H1 (cell line): Measurements from ENCODE around the gene CHFR. TPM values are rescaled to one million over a fixed set of nuclear protein-coding genes. Genes with fewer than 3 reads are reported as not detected.

Source experiments
- CTCF ChIA-PET: fragments of 300-600 bp; sonication (Branson Sonifier 250); formaldehyde crosslinking; loops from one replicate; lab custom pipeline; 2021; ENCODE audit not compliant: partially characterized antibody; lab: Charles Lee
- POLR2A ChIA-PET: fragments of 300-600 bp; sonication (Branson Sonifier 250); formaldehyde crosslinking; loops from one replicate; lab custom pipeline; 2021; ENCODE audit warnings: inconsistent platforms; ENCODE audit not compliant: partially characterized antibody; lab: Charles Lee
- DNase-seq, 2 experiments: peaks; one replicate each; pipeline versions ENCODE4 v3.0.0 to v3.0.0-alpha.2; 2010 to 2022; ENCODE audit warnings: low spot score in 2 of 2, low read depth in 1 of 2, mixed read lengths in 1 of 2
- FAIRE-seq: peaks from 2 replicates; lab custom pipeline; 2011; peaks lifted over from hg19 to GRCh38; lab: Jason Lieb, UNC
- H2AFZ ChIP-seq: 2 replicates; pipeline ENCODE4 v1.8.1; 2012; ENCODE audit warnings: low read length, inconsistent platforms
- H2AK5ac ChIP-seq: 2 replicates; pipeline ENCODE4 v1.6.1; 2013; ENCODE audit warnings: low read depth, low read length
- H2BK120ac ChIP-seq: replicated peaks from 2 replicates; pipeline ENCODE3; 2013; ENCODE audit warnings: low read depth, low read length, inconsistent platforms
- H2BK12ac ChIP-seq: 2 replicates; pipeline ENCODE4 v1.6.1; 2013; ENCODE audit warnings: low read depth, low read length
- H2BK15ac ChIP-seq: 2 replicates; pipeline ENCODE4 v1.6.1; 2013; ENCODE audit warnings: low read length
- H2BK20ac ChIP-seq: 2 replicates; pipeline ENCODE4 v1.6.1; 2013; ENCODE audit warnings: low read length
- H2BK5ac ChIP-seq: 2 replicates; pipeline ENCODE4 v1.6.1; 2013; ENCODE audit warnings: low read depth, low read length
- H3K14ac ChIP-seq: 2 replicates; pipeline ENCODE4 v1.6.1; 2013; ENCODE audit warnings: inconsistent platforms; ENCODE audit not compliant: insufficient read length
- H3K18ac ChIP-seq: 2 replicates; pipeline ENCODE4 v1.6.1; 2013; ENCODE audit warnings: low read length; ENCODE audit errors: extremely low read depth
- H3K23ac ChIP-seq: 2 replicates; pipeline ENCODE4 v1.6.1; 2013; ENCODE audit warnings: inconsistent platforms; ENCODE audit not compliant: insufficient read length
- H3K23me2 ChIP-seq: 2 replicates; pipeline ENCODE4 v1.6.1; 2013; ENCODE audit warnings: low read depth, low read length
- H3K27ac ChIP-seq: 2 replicates; pipeline ENCODE4 v1.6.1; 2011; ENCODE audit warnings: low read depth, low read length, inconsistent platforms
- H3K27me3 ChIP-seq, 4 experiments: replicated peaks in 1 of 4; 1 replicate in 1 of 4; 2 replicates in 3 of 4; pipeline versions ENCODE4 v1.6.1 to v1.8.1; 2011 to 2013; ENCODE audit warnings: low read length in 3 of 4, mild to moderate bottlenecking in 3 of 4, inconsistent platforms in 2 of 4, mixed read lengths in 2 of 4, moderate library complexity in 1 of 4; ENCODE audit not compliant: control insufficient read depth in 3 of 4, insufficient read depth in 3 of 4; ENCODE audit errors: extremely low read depth in 1 of 4
- H3K36me3 ChIP-seq, 4 experiments: 2 replicates each; pipeline versions ENCODE4 v1.6.1 to v1.8.1; 2011 to 2013; ENCODE audit warnings: mild to moderate bottlenecking in 4 of 4, low read length in 3 of 4, moderate library complexity in 2 of 4, control low read depth in 1 of 4, inconsistent platforms in 1 of 4; ENCODE audit not compliant: insufficient read depth in 4 of 4, control insufficient read depth in 2 of 4
- H3K4ac ChIP-seq: replicated peaks from 2 replicates; pipeline ENCODE3; 2013; ENCODE audit warnings: low read length, low read depth, mixed read lengths, inconsistent platforms; ENCODE audit not compliant: insufficient read length
- H3K4me1 ChIP-seq, 4 experiments: replicated peaks in 1 of 4; 1 replicate in 1 of 4; 2 replicates in 3 of 4; pipeline versions ENCODE4 v1.6.1 to v1.8.1; 2011 to 2013; ENCODE audit warnings: low read length in 3 of 4, inconsistent platforms in 2 of 4, mixed read lengths in 1 of 4; ENCODE audit not compliant: insufficient read depth in 4 of 4, control insufficient read depth in 3 of 4
- H3K4me2 ChIP-seq, 2 experiments: 2 replicates each; pipeline versions ENCODE4 v1.6.1 to v1.8.1; 2011 to 2013; ENCODE audit warnings: low read depth in 2 of 2, low read length in 2 of 2, control low read depth in 1 of 2, inconsistent platforms in 1 of 2, mild to moderate bottlenecking in 1 of 2; ENCODE audit not compliant: insufficient read depth in 1 of 2
- H3K4me3 ChIP-seq, 4 experiments: fragments of 200-600, 300-600 bp in 1 of 4; sonication (generic), shearing (Covaris generic), sonication (Bioruptor Twin) in 1 of 4; 2 replicates each; pipeline versions ENCODE4 v1.5.1 to v1.8.1; 2011 to 2016; ENCODE audit warnings: low read length in 4 of 4, low read depth in 3 of 4, control low read depth in 2 of 4, inconsistent platforms in 2 of 4, mild to moderate bottlenecking in 2 of 4, mixed read lengths in 1 of 4, moderate library complexity in 1 of 4; ENCODE audit not compliant: insufficient read depth in 2 of 4; ENCODE audit errors: extremely low read depth in 1 of 4
- H3K56ac ChIP-seq: replicated peaks from 2 replicates; pipeline ENCODE3; 2013; ENCODE audit warnings: low read depth, mild to moderate bottlenecking, mixed read lengths, low read length, inconsistent platforms; ENCODE audit not compliant: insufficient read length
- H3K79me1 ChIP-seq: 2 replicates; pipeline ENCODE4 v1.6.1; 2013; ENCODE audit warnings: low read depth, low read length, control low read depth
- H3K79me2 ChIP-seq, 2 experiments: 2 replicates each; pipeline versions ENCODE4 v1.6.1 to v1.8.1; 2012 to 2013; ENCODE audit warnings: low read length in 2 of 2, mild to moderate bottlenecking in 2 of 2, inconsistent platforms in 1 of 2; ENCODE audit not compliant: insufficient read depth in 2 of 2, control insufficient read depth in 1 of 2
- H3K9ac ChIP-seq, 4 experiments: replicated peaks in 1 of 4; 1 replicate in 1 of 4; 2 replicates in 3 of 4; pipeline versions ENCODE4 v1.6.1 to v1.8.1; 2011 to 2013; ENCODE audit warnings: low read depth in 3 of 4, low read length in 3 of 4, control low read depth in 2 of 4, mild to moderate bottlenecking in 2 of 4, moderate library complexity in 2 of 4, inconsistent platforms in 1 of 4; ENCODE audit errors: extremely low read depth in 1 of 4
- H3K9me3 ChIP-seq, 2 experiments: 2 replicates each; pipeline versions ENCODE4 v1.6.1 to v1.8.1; 2012 to 2013; ENCODE audit warnings: mild to moderate bottlenecking in 2 of 2, moderate library complexity in 2 of 2, control low read depth in 1 of 2, inconsistent platforms in 1 of 2, low read depth in 1 of 2, low read length in 1 of 2, mixed read lengths in 1 of 2; ENCODE audit not compliant: insufficient read depth in 2 of 2
- H4K20me1 ChIP-seq, 2 experiments: replicated peaks in 1 of 2; 2 replicates each; pipeline versions ENCODE3 to v1.8.1; 2011 to 2013; ENCODE audit warnings: inconsistent platforms in 2 of 2, low read length in 2 of 2, mild to moderate bottlenecking in 1 of 2; ENCODE audit not compliant: insufficient read depth in 2 of 2, control insufficient read depth in 1 of 2
- H4K5ac ChIP-seq: 2 replicates; pipeline ENCODE4 v1.6.1; 2013; ENCODE audit warnings: low read length, low read depth, mixed read lengths, inconsistent platforms; ENCODE audit not compliant: insufficient read length
- H4K8ac ChIP-seq: 2 replicates; pipeline ENCODE4 v1.8.0; 2013; ENCODE audit warnings: mild to moderate bottlenecking, moderate library complexity, low read length, inconsistent platforms; ENCODE audit not compliant: insufficient read depth; ENCODE audit errors: extremely low read depth
- H4K91ac ChIP-seq: replicated peaks from 2 replicates; pipeline ENCODE3; 2013; ENCODE audit warnings: low read length, mixed read lengths, inconsistent platforms; ENCODE audit not compliant: insufficient read length
- ASH2L ChIP-seq: fragments of 200-600, 300-600 bp; sonication (generic); IDR thresholded peaks from one replicate; pipeline ENCODE4 v1.7.1; 2017; ENCODE audit warnings: low read length
- MAFK ChIP-seq: IDR thresholded peaks from 2 replicates; pipeline ENCODE4 v1.6.1; 2012; ENCODE audit warnings: low read depth, mild to moderate bottlenecking, improper control_type of control experiment, low read length
- SP4 ChIP-seq: IDR thresholded peaks from 2 replicates; pipeline ENCODE4 v1.6.1; 2012; ENCODE audit warnings: low read length, inconsistent platforms
- WGBS, 2 experiments: shearing (Covaris generic) in 1 of 2; methylation state at CpG; one replicate each; pipeline versions ENCODE4 v1.1.6 to v1.1.7; 2013 to 2015; ENCODE audit warnings: low lambda C conversion rate in 2 of 2, mixed read lengths in 2 of 2, inconsistent platforms in 1 of 2, low coverage in 1 of 2, missing lambda C conversion rate in 1 of 2; ENCODE audit not compliant: insufficient replicate concordance in 2 of 2, insufficient coverage in 1 of 2, insufficient read length in 1 of 2; ENCODE audit errors: extremely low coverage in 1 of 2, missing lambda C conversion rate in 1 of 2; 5-methylcytosine and 5-hydroxymethylcytosine counted together
- long read RNA-seq, 2 experiments: library from RNA in 1 of 2; library from capped mRNA in 1 of 2; stranded (forward); transcript quantifications; one replicate each; pipeline ENCODE4 v2.0.0, GENCODE V29; 2021; ENCODE audit warnings: inconsistent platforms in 1 of 2
- polyA minus RNA-seq, 3 experiments: library from RNA; depleted of rRNA, polyadenylated mRNA; stranded (reverse); fragments of >200 nt; gene quantifications; 1 replicate in 2 of 3; 2 replicates in 1 of 3; pipeline ENCODE4 v1.2.3, GENCODE V29; 2011
- polyA plus RNA-seq, 7 experiments: library from polyadenylated mRNA; depleted of rRNA in 3 of 7; stranded (reverse) in 5 of 7; unstranded in 2 of 7; fragments of >200 nt in 5 of 7; fragments of 200-250 nt in 2 of 7; gene quantifications; 1 replicate in 5 of 7; 2 replicates in 1 of 7; 4 replicates in 1 of 7; pipeline versions ENCODE4 v1.2.1 to v1.2.3, GENCODE V29; 2011 to 2013; ENCODE audit warnings: missing spikeins in 2 of 7, mixed read lengths in 2 of 7
- total RNA-seq: library from RNA; stranded (reverse); fragmentation: NEBNext Ultra II Directional; extraction: Animal tissue kit (Norgen Biotek cat#: 25700); gene quantifications from 2 replicates; pipeline ENCODE4 v1.2.1, GENCODE V29; 2021
- TF ChIP-seq, protein P1 (sequence below): IDR thresholded peaks from 2 replicates; pipeline ENCODE4 v1.6.1; 2011; ENCODE audit warnings: low read length, improper control_type of control experiment

The CHFR gene, protein sequence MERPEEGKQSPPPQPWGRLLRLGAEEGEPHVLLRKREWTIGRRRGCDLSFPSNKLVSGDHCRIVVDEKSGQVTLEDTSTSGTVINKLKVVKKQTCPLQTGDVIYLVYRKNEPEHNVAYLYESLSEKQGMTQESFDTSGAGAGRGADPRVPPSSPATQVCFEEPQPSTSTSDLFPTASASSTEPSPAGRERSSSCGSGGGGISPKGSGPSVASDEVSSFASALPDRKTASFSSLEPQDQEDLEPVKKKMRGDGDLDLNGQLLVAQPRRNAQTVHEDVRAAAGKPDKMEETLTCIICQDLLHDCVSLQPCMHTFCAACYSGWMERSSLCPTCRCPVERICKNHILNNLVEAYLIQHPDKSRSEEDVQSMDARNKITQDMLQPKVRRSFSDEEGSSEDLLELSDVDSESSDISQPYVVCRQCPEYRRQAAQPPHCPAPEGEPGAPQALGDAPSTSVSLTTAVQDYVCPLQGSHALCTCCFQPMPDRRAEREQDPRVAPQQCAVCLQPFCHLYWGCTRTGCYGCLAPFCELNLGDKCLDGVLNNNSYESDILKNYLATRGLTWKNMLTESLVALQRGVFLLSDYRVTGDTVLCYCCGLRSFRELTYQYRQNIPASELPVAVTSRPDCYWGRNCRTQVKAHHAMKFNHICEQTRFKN
- total RNA-seq (44.6 and 45.2 TPM in 2 replicates), polyA plus RNA-seq (2011; rRNA removed) (31.4 and 58.8 TPM in 2 replicates), polyA minus RNA-seq (2011; rRNA and poly(A)+ RNA removed) (82.5 and 105 TPM in 2 replicates)
- polyA plus RNA-seq (2011; cell fraction: cytosol; rRNA removed) = 46.5 TPM
- polyA plus RNA-seq (2011; cell fraction: nucleus; rRNA removed) = 107 TPM
- polyA plus RNA-seq (2012, experiment 1 of 2) = 34.1 to 36.9 TPM (median 35.8 TPM) in 4 replicates
- 34.9 TPM for polyA plus RNA-seq (2012, experiment 2 of 2)
- polyA plus RNA-seq (2013, experiment 1 of 2) = 26.8 TPM
- 25.1 TPM for polyA plus RNA-seq (2013, experiment 2 of 2)
- 37.5 TPM for polyA minus RNA-seq (2011; cell fraction: cytosol; rRNA and poly(A)+ RNA removed)
- polyA minus RNA-seq (2011; cell fraction: nucleus; rRNA and poly(A)+ RNA removed) = 38.0 TPM
- long read RNA-seq, experiment 1, partial matches to known transcripts = 6 of 27 reads
- long read RNA-seq, experiment 1, other reads (novel, unspliced or antisense) = 21 of 27 reads
- long read RNA-seq, experiment 2, partial matches to known transcripts = 3 of 9 reads
- long read RNA-seq, experiment 2, other reads (novel, unspliced or antisense) = 5 of 9 reads

DNA sequence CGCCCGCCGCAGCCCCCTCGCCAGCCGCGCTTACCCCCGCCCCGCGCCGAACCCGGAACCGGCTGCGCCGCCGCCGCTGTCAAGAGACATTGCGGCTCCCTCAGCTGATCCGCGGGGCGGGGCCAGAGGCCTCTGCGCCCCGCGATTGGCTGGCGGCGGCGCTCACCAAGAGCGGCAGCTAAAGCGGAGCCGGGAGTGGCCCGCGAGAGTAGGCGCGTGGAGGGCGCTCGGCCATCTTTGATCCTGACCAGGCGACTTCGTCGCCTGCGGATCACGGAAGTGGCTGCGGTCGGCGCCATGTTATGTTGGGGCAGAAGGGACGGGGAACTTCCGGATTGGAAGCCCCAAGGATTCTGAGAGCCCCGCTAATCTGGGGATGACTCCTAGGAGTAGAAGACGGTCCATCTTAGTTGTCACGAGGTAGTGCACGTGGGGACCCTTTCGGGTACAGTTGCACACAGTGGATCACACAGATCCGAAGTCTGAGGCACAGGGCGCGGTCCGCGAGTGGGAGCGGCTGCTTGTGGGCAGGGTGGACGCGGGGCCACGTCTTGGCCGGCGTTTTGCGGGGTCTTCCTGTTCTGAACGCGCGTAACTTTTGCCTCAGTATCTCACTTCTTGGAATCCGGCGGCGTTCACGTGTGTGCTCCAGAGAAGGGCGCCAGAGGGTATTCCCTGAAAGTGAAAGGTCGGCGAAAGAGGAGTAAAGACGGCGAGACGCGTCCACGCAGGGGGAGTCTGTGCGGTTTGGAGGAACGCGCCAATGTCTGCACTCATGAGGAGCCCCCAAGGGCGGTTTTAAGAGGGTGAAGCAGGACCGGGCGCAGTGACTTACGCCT lies at the start of gene CHFR:
TSS of gene CHFR (minus strand) at position 93 of the 839 bp plus-strand sequence. CDS start 277 bp downstream, outside the sequence.
- Histone ChIP-seq H2BK20ac (0 out of 2 replicates have a peak within 1 kb of the TSS, but pooled peaks have one; percentile 23), H2BK12ac (peak within 1 kb of the TSS; percentile 70), H2AK5ac (peak within 1 kb of the TSS; percentile 43), H3K23me2 (peaks cover 12% of the 10 kb centered on the region), H3K14ac (peak within 1 kb of the TSS; percentile 4), H3K79me1 (0 out of 2 replicates have a peak, but pooled peaks cover 1% of the 10 kb centered on the region), H4K8ac (peak within 1 kb of the TSS; percentile 94), H3K23ac (peak within 1 kb of the TSS; percentile 0), H4K91ac (peak within 1 kb of the TSS; percentile 84), H3K36me3 (peaks cover 0 to 3% (median 1%) of the 10 kb centered on the region in 4 experiments; a peak in 1 of 8 replicates), H3K4me2 (peak within 1 kb of the TSS; percentile 95 to 99), H2BK120ac (peak within 1 kb of the TSS; percentile 98), H2BK5ac (peak within 1 kb of the TSS; percentile 99), H3K18ac (peak within 1 kb of the TSS; percentile 100), H3K9me3 (peaks cover 0 to 3% of the 10 kb centered on the region in 2 experiments; a peak in 1 of 4 replicates), H3K27ac (peak within 1 kb of the TSS; percentile 84), H3K27me3 (no peaks in the 10 kb centered on the region), H2AFZ (no peak within 1 kb of the TSS), H3K9ac (peak within 1 kb of the TSS; percentile 77 to 89 (median 82)), H3K79me2 (peaks cover 3 to 14% of the 10 kb centered on the region in 2 experiments; a peak in 2 of 4 replicates), H3K4me1 (peaks cover 2 to 9% (median 8%) of the 10 kb centered on the region in 4 experiments), H4K20me1 (no peaks in the 10 kb centered on the region), H2BK15ac (peak within 1 kb of the TSS; percentile 99; the same call in 1 of the 2 replicates), H3K56ac (peak within 1 kb of the TSS; percentile 94), H3K4ac (peak within 1 kb of the TSS; percentile 92), H3K4me3 (peak within 1 kb of the TSS; percentile 77 to 97 (median 82)), H4K5ac (peak within 1 kb of the TSS; percentile 88)
- 3% methylated on average over 78 of the region's 84 CpGs; no CpG with 5 or more reads in 1 of the 2 experiments for WGBS, 2 experiments
- DNase-seq = peak; percentile 90 to 94
- no peak for FAIRE-seq
- ChIA-PET CTCF (no interaction called here), POLR2A (interaction anchor here (0.6 to 2.8 kb wide), 10 partner anchors 10 to 119 kb away, joined by 3 to 8 read pairs (median 4); partner anchors contain the start of gene GOLGA3)
- TF ChIP-seq ASH2L = no peak
- TF ChIP-seq, protein P1, sequence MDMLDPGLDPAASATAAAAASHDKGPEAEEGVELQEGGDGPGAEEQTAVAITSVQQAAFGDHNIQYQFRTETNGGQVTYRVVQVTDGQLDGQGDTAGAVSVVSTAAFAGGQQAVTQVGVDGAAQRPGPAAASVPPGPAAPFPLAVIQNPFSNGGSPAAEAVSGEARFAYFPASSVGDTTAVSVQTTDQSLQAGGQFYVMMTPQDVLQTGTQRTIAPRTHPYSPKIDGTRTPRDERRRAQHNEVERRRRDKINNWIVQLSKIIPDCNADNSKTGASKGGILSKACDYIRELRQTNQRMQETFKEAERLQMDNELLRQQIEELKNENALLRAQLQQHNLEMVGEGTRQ = peak; percentile 35; the same call in 1 of the 2 replicates
- TF ChIP-seq SP4 = no peak
- no peak for TF ChIP-seq MAFK
